ENCODE results near the gene HSPA12B. TPM values are rescaled to one million over a fixed set of nuclear protein-coding genes. Genes with fewer than 3 reads are reported as not detected.

Gene HSPA12B
- total and polyA plus RNA-seq, 2 of the 13 experiments (the other 11 are each of a cell fraction or from before 2014, with no cell fraction given) = 0.01 TPM; not detected in 1

DNA sequence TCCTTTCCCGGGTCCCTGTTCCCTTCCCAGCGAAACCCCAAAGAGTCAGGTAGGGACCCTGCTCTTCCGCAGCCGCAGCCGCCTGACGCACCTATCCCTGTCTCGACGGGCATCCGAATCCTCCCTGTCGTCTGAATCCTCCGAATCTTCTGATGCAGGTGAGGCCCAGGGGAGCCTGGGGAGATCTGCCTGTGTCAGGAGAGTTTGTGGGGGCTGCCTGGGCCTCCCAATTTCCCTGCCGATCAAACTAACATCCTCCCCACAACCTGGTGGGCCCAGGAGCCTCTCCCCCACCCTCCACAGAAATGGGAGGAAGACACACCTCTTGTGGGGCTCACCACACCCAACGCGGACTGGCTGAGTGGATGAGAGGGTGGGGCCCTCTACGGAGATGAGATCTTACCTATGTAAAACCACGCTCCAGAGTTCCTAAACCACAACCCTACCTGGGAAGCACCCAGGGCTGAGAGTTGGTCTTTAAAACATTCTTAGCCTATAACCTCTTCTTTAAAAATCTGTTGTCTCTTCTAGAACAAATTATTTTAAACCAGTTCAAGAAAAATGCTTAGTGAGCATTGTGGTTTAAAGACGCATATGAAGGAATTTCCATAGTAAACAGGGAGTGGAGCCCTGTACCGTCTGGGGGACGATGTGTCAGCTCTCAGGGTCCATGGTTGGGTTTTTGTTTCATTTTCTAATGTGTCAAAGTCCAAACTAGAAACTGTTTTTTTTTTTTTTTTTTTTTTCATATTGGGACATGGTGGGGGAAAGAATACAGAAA is 65.3 kb downstream of the HSPA12B start (continued):
- TF ChIP-seq, protein P1, sequence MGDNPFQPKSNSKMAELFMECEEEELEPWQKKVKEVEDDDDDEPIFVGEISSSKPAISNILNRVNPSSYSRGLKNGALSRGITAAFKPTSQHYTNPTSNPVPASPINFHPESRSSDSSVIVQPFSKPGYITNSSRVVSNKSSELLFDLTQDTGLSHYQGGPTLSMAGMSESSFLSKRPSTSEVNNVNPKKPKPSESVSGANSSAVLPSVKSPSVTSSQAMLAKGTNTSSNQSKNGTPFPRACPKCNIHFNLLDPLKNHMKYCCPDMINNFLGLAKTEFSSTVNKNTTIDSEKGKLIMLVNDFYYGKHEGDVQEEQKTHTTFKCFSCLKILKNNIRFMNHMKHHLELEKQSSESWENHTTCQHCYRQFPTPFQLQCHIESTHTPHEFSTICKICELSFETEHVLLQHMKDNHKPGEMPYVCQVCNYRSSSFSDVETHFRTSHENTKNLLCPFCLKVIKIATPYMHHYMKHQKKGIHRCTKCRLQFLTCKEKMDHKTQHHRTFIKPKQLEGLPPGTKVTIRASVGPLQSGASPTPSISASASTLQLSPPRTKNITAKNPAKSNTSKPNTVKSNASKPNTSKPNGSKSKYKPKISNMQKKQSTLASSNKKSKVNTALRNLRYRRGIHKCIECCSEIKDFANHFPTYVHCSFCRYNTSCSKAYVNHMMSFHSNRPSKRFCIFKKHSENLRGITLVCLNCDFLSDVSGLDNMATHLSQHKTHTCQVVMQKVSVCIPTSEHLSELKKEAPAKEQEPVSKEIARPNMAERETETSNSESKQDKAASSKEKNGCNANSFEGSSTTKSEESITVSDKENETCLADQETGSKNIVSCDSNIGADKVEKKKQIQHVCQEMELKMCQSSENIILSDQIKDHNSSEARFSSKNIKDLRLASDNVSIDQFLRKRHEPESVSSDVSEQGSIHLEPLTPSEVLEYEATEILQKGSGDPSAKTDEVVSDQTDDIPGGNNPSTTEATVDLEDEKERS (CRISPR knock-in tag; IDR thresholded peaks at IDR 0.05) = no peak
- TF ChIP-seq ZNF577 (CRISPR knock-in tag; IDR thresholded peaks at IDR 0.05; ENCODE audit: borderline replicate concordance, low read depth) = no peak
- TF ChIP-seq SRY (CRISPR knock-in tag; IDR thresholded peaks at IDR 0.05) = no peak
- TF ChIP-seq FOXO1 (CRISPR knock-in tag; IDR thresholded peaks at IDR 0.05) = no peak
- peak; percentile 78 for TF ChIP-seq FOXA3 (CRISPR knock-in tag; IDR thresholded peaks at IDR 0.05)
- TF ChIP-seq RFXANK (CRISPR knock-in tag; IDR thresholded peaks at IDR 0.05) = no peak
- no peak for TF ChIP-seq ZFP62 (CRISPR knock-in tag; IDR thresholded peaks at IDR 0.05)
- 0 out of 2 replicates have a peak, but pooled peaks have one; percentile 18 for TF ChIP-seq NCOA1 (CRISPR knock-in tag; IDR thresholded peaks at IDR 0.05)
- no peak for TF ChIP-seq FOXA1 (IDR thresholded peaks at IDR 0.05)
- TF ChIP-seq FOXA1 (CRISPR knock-in tag; IDR thresholded peaks at IDR 0.05) = peak; percentile 71
- no peak for TF ChIP-seq ZNF10 (CRISPR knock-in tag; IDR thresholded peaks at IDR 0.05; ENCODE audit: borderline replicate concordance, low read depth)
- TF ChIP-seq WIZ (CRISPR knock-in tag; IDR thresholded peaks at IDR 0.05) = no peak
- TF ChIP-seq SATB2 (CRISPR knock-in tag; IDR thresholded peaks at IDR 0.05) = no peak
- TF ChIP-seq ZNF234 (CRISPR knock-in tag; conservative IDR thresholded peaks at IDR 0.05) = no peak
- TF ChIP-seq NFE2L1 (CRISPR knock-in tag; IDR thresholded peaks at IDR 0.05; ENCODE audit: borderline replicate concordance) = no peak
- no peak for TF ChIP-seq ZSCAN20 (CRISPR knock-in tag; IDR thresholded peaks at IDR 0.05; ENCODE audit: borderline replicate concordance)
- no peak for TF ChIP-seq HNRNPL (IDR thresholded peaks at IDR 0.05; ENCODE audit: low read depth, low read length)
- TF ChIP-seq ZNF34 (CRISPR knock-in tag; IDR thresholded peaks at IDR 0.05; ENCODE audit: borderline replicate concordance) = no peak
- no peak for TF ChIP-seq BCL3 (CRISPR knock-in tag; IDR thresholded peaks at IDR 0.05)
- TF ChIP-seq ZNF709 (CRISPR knock-in tag; IDR thresholded peaks at IDR 0.05) = no peak
- TF ChIP-seq, protein P2, sequence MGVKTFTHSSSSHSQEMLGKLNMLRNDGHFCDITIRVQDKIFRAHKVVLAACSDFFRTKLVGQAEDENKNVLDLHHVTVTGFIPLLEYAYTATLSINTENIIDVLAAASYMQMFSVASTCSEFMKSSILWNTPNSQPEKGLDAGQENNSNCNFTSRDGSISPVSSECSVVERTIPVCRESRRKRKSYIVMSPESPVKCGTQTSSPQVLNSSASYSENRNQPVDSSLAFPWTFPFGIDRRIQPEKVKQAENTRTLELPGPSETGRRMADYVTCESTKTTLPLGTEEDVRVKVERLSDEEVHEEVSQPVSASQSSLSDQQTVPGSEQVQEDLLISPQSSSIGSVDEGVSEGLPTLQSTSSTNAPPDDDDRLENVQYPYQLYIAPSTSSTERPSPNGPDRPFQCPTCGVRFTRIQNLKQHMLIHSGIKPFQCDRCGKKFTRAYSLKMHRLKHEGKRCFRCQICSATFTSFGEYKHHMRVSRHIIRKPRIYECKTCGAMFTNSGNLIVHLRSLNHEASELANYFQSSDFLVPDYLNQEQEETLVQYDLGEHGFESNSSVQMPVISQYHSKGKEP (CRISPR knock-in tag; IDR thresholded peaks at IDR 0.05) = no peak
- TF ChIP-seq RFXAP (CRISPR knock-in tag; IDR thresholded peaks at IDR 0.05; ENCODE audit: borderline replicate concordance) = no peak

All from HepG2 (cell line).